ENCODE data around the gene CDK5R1.

The CDK5R1 gene

GRCh38 chr17:32484628-32485027 lies 2.2 kb upstream of the CDK5R1 start:
- ATAC-seq, result no peak
- peaks cover 29% of the 10 kb centered on the region for H3K36me3 Mint-ChIP-seq
- no peaks in the 10 kb centered on the region for H3K9me3 Mint-ChIP-seq
- peaks cover 33% of the 10 kb centered on the region for H3K4me1 Mint-ChIP-seq
- H3K27me3 Mint-ChIP-seq, result no peaks in the 10 kb centered on the region
- no peak overlapping the region for H3K27ac Mint-ChIP-seq
- no peak overlapping the region for H3K4me3 Mint-ChIP-seq

- ATAC-seq, result no peak
- H3K27ac Mint-ChIP-seq, result no peak overlapping the region
- peaks cover 41% of the 10 kb centered on the region for H3K4me1 Mint-ChIP-seq
- peaks cover 27% of the 10 kb centered on the region for H3K36me3 Mint-ChIP-seq
- H3K27me3 Mint-ChIP-seq, result no peaks in the 10 kb centered on the region
- no peaks in the 10 kb centered on the region for H3K9me3 Mint-ChIP-seq
- peak overlapping the region; percentile 70 for H3K4me3 Mint-ChIP-seq
Measured at GRCh38 chr17:32485261-32486110, 1.3 kb upstream of the CDK5R1 start.

- ATAC-seq, result peak; percentile 81
- Mint-ChIP-seq H3K27ac (no peak overlapping the region), H3K9me3 (no peaks in the 10 kb centered on the region), H3K4me3 (peak overlapping the region; percentile 71), H3K27me3 (no peaks in the 10 kb centered on the region), H3K36me3 (peaks cover 23% of the 10 kb centered on the region), H3K4me1 (peaks cover 47% of the 10 kb centered on the region)
Measured at GRCh38 chr17:32486111-32486700, 587 bp upstream of the CDK5R1 start.

- peak overlapping the region; percentile 92 for H3K4me3 Mint-ChIP-seq
- H3K27ac Mint-ChIP-seq, result peak overlapping the region; percentile 77
- H3K4me1 Mint-ChIP-seq, result peaks cover 61% of the 10 kb centered on the region
- H3K36me3 Mint-ChIP-seq, result peaks cover 13% of the 10 kb centered on the region
- no peaks in the 10 kb centered on the region for H3K9me3 Mint-ChIP-seq
- H3K27me3 Mint-ChIP-seq, result no peaks in the 10 kb centered on the region
- peak; percentile 49 for ATAC-seq
Measured at GRCh38 chr17:32487473-32488176, 832 bp downstream of the CDK5R1 start.

- Mint-ChIP-seq H3K4me3 (peak overlapping the region; percentile 92), H3K9me3 (no peaks in the 10 kb centered on the region), H3K27me3 (no peaks in the 10 kb centered on the region), H3K36me3 (peaks cover 13% of the 10 kb centered on the region), H3K27ac (peak overlapping the region; percentile 77), H3K4me1 (peaks cover 66% of the 10 kb centered on the region)
- ATAC-seq, result no peak
Measured at GRCh38 chr17:32488177-32488542, 1.4 kb downstream of the CDK5R1 start.

GRCh38 chr17:32488604-32489180 lies 1.9 kb downstream of the CDK5R1 start:
- Mint-ChIP-seq H3K4me1 (peaks cover 66% of the 10 kb centered on the region), H3K36me3 (peaks cover 13% of the 10 kb centered on the region), H3K27ac (peak overlapping the region; percentile 77), H3K9me3 (no peaks in the 10 kb centered on the region), H3K27me3 (no peaks in the 10 kb centered on the region), H3K4me3 (peak overlapping the region; percentile 92)
- no peak for ATAC-seq

GRCh38 chr17:32489320-32490100 lies 2.7 kb downstream of the CDK5R1 start:
- Mint-ChIP-seq H3K9me3 (no peaks in the 10 kb centered on the region), H3K27ac (peak overlapping the region; percentile 77), H3K36me3 (peaks cover 13% of the 10 kb centered on the region), H3K4me3 (peak overlapping the region; percentile 92), H3K27me3 (no peaks in the 10 kb centered on the region), H3K4me1 (peaks cover 70% of the 10 kb centered on the region)
- no peak for ATAC-seq

GRCh38 chr17:32490101-32490482 lies 3.3 kb downstream of the CDK5R1 start:
- ATAC-seq, result no peak
- Mint-ChIP-seq H3K36me3 (peaks cover 13% of the 10 kb centered on the region), H3K27me3 (no peaks in the 10 kb centered on the region), H3K27ac (peak overlapping the region; percentile 77), H3K4me1 (peaks cover 72% of the 10 kb centered on the region), H3K4me3 (peak overlapping the region; percentile 92), H3K9me3 (no peaks in the 10 kb centered on the region)

- Mint-ChIP-seq H3K27me3 (no peaks in the 10 kb centered on the region), H3K4me3 (peak overlapping the region; percentile 53), H3K27ac (peak overlapping the region; percentile 77), H3K36me3 (peaks cover 13% of the 10 kb centered on the region), H3K9me3 (no peaks in the 10 kb centered on the region), H3K4me1 (peaks cover 73% of the 10 kb centered on the region)
- ATAC-seq, result no peak
Measured at GRCh38 chr17:32491371-32492263, 4.8 kb downstream of the CDK5R1 start.

- Mint-ChIP-seq H3K27ac (peak overlapping the region; percentile 77), H3K9me3 (no peaks in the 10 kb centered on the region), H3K4me3 (peak overlapping the region; percentile 53), H3K4me1 (peaks cover 77% of the 10 kb centered on the region), H3K36me3 (peaks cover 13% of the 10 kb centered on the region), H3K27me3 (no peaks in the 10 kb centered on the region)
- ATAC-seq, result no peak
Measured at GRCh38 chr17:32492264-32492589, 5.4 kb downstream of the CDK5R1 start.

GRCh38 chr17:32492648-32493289 lies 6.0 kb downstream of the CDK5R1 start:
- Mint-ChIP-seq H3K27ac (peak overlapping the region; percentile 77), H3K36me3 (peaks cover 13% of the 10 kb centered on the region), H3K4me3 (peak overlapping the region; percentile 30), H3K4me1 (peaks cover 72% of the 10 kb centered on the region), H3K27me3 (no peaks in the 10 kb centered on the region), H3K9me3 (no peaks in the 10 kb centered on the region)
- no peak for ATAC-seq

- H3K4me1 Mint-ChIP-seq, result peaks cover 64% of the 10 kb centered on the region
Measured at GRCh38 chr17:32493571-32493970, 6.8 kb downstream of the CDK5R1 start.

GRCh38 chr17:32493976-32494513 lies 7.3 kb downstream of the CDK5R1 start:
- H3K4me1 Mint-ChIP-seq, result peaks cover 59% of the 10 kb centered on the region
- no peak overlapping the region for H3K4me3 Mint-ChIP-seq
- peaks cover 12% of the 10 kb centered on the region for H3K36me3 Mint-ChIP-seq
- no peaks in the 10 kb centered on the region for H3K27me3 Mint-ChIP-seq
- ATAC-seq, result no peak
- H3K27ac Mint-ChIP-seq, result no peak overlapping the region
- no peaks in the 10 kb centered on the region for H3K9me3 Mint-ChIP-seq

More at GRCh38 chr17:32493571-32493970, 6.8 kb downstream of the CDK5R1 start:
- Mint-ChIP-seq H3K9me3 (no peaks in the 10 kb centered on the region), H3K27ac (peak overlapping the region; percentile 77), H3K4me3 (no peak overlapping the region), H3K27me3 (no peaks in the 10 kb centered on the region), H3K36me3 (peaks cover 13% of the 10 kb centered on the region)
- ATAC-seq, result no peak
